K562 (cell line): ENCODE data around the gene OR7G1. TPM values are rescaled to one million over a fixed set of nuclear protein-coding genes. Genes with fewer than 3 reads are reported as not detected.

Experiments
- polyA plus RNA-seq, 8 experiments: library from polyadenylated mRNA; depleted of rRNA in 4 of 8; stranded (reverse) in 5 of 8; unstranded in 3 of 8; fragments of >200 nt; fragmentation: Nextera tagmentation in 2 of 8; fragmentation: Illumina TruSeq in 1 of 8; extraction: Ambion mirVana in 2 of 8; extraction: Trizol in 1 of 8; gene quantifications; 2 replicates each; pipeline versions ENCODE4 v1.2.1 to v1.2.3, GENCODE V29; 2011 to 2014; ENCODE audit warnings: inconsistent platforms in 1 of 8, missing spikeins in 1 of 8
- small RNA-seq: library from RNA; depleted of rRNA; stranded (forward); fragments of <200 nt; gene quantifications from one replicate; pipeline ENCODE3, GENCODE V24; 2014
- total RNA-seq, 7 experiments: library from RNA; depleted of rRNA in 6 of 7; stranded (reverse); fragments of >200 nt in 6 of 7; fragmentation: Illumina TruSeq in 2 of 7; extraction: Trizol in 2 of 7; gene quantifications; 2 replicates each; pipeline versions ENCODE4 v1.2.1 to v1.2.3, GENCODE V29; 2011 to 2021; ENCODE audit warnings: low replicate concordance in 1 of 7
- TF ChIP-seq, protein P1 (sequence below): sonication (generic); formaldehyde crosslinking; IDR thresholded peaks from 2 replicates; pipeline ENCODE4 v1.8.0; 2023; ENCODE audit warnings: missing genetic modification reagents, mild to moderate bottlenecking, borderline replicate concordance

The OR7G1 gene
- total and polyA plus RNA-seq, 9 of the 15 experiments (the other 6 are each of a cell fraction or from before 2014, with no cell fraction given), result not detected

DNA sequence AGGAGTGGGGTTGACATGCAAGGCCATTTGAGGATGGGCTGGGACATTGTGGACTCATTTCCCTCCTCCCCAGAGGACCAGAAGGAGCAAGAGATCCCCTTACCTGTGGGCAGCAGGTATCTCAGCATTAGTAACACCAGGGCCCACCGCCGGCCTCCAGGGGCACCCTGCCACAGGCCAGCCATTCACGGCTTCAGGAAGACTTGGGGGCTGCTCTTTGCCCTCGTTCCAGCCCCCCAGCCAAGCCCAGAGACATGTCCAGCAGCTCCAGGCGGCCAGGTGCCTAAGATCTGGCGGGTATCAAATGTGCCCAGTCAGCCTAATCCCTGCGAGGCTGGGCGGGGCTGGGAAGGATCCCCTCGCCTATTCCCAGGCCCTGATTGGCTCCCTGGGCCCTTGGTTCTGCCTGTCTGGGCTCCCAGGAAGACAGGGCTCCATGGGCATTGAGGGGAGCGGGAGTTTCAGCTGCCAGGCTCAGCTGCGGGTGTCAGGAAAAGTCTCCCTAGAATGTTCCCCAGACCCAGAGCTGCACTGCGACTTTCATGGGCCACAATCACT, 50.0 kb downstream of the OR7G1 start (continued):
- TF ChIP-seq, protein P1, sequence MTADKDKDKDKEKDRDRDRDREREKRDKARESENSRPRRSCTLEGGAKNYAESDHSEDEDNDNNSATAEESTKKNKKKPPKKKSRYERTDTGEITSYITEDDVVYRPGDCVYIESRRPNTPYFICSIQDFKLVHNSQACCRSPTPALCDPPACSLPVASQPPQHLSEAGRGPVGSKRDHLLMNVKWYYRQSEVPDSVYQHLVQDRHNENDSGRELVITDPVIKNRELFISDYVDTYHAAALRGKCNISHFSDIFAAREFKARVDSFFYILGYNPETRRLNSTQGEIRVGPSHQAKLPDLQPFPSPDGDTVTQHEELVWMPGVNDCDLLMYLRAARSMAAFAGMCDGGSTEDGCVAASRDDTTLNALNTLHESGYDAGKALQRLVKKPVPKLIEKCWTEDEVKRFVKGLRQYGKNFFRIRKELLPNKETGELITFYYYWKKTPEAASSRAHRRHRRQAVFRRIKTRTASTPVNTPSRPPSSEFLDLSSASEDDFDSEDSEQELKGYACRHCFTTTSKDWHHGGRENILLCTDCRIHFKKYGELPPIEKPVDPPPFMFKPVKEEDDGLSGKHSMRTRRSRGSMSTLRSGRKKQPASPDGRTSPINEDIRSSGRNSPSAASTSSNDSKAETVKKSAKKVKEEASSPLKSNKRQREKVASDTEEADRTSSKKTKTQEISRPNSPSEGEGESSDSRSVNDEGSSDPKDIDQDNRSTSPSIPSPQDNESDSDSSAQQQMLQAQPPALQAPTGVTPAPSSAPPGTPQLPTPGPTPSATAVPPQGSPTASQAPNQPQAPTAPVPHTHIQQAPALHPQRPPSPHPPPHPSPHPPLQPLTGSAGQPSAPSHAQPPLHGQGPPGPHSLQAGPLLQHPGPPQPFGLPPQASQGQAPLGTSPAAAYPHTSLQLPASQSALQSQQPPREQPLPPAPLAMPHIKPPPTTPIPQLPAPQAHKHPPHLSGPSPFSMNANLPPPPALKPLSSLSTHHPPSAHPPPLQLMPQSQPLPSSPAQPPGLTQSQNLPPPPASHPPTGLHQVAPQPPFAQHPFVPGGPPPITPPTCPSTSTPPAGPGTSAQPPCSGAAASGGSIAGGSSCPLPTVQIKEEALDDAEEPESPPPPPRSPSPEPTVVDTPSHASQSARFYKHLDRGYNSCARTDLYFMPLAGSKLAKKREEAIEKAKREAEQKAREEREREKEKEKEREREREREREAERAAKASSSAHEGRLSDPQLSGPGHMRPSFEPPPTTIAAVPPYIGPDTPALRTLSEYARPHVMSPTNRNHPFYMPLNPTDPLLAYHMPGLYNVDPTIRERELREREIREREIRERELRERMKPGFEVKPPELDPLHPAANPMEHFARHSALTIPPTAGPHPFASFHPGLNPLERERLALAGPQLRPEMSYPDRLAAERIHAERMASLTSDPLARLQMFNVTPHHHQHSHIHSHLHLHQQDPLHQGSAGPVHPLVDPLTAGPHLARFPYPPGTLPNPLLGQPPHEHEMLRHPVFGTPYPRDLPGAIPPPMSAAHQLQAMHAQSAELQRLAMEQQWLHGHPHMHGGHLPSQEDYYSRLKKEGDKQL (CRISPR knock-in tag), result no peak

Small RNA genes within 50 kb of the gene (small RNA-seq; reads per million reads assigned to genes)
- gene OR1M4P, result not detected

Other genes with a start within 250 kb of the OR7G1 start
Only the 7 nearest of the 11 such genes appear.
- not detected in 2 replicates for gene MUC16, start 105.4 kb downstream of the OR7G1 start, total RNA-seq (2014; rRNA removed)
- gene MUC16, start 105.4 kb downstream of the OR7G1 start, total RNA-seq (2014; rRNA removed; fragmentation: Illumina TruSeq; extraction: Trizol), result not detected in 2 replicates
- not detected in 2 replicates for gene MUC16, start 105.4 kb downstream of the OR7G1 start, total RNA-seq (2015; rRNA removed; fragmentation: Illumina TruSeq; extraction: Trizol)
- not detected in 2 replicates for gene MUC16, start 105.4 kb downstream of the OR7G1 start, total RNA-seq (2021)
- not detected in 2 replicates for gene MUC16, start 105.4 kb downstream of the OR7G1 start, polyA plus RNA-seq (2011; rRNA removed)
- not detected in 2 replicates for gene MUC16, start 105.4 kb downstream of the OR7G1 start, polyA plus RNA-seq (2014; fragmentation: Illumina TruSeq; extraction: Trizol)
- not detected for gene MUC16, start 105.4 kb downstream of the OR7G1 start, polyA plus RNA-seq (2014; fragmentation: Nextera tagmentation; extraction: Ambion mirVana)
- not detected in 2 replicates for gene MUC16, start 105.4 kb downstream of the OR7G1 start, polyA plus RNA-seq (2014; rRNA removed)
- not detected in 2 replicates for gene OR1M1, start 28.7 kb downstream of the OR7G1 start, total RNA-seq (2014; rRNA removed)
- not detected in 2 replicates for gene OR1M1, start 28.7 kb downstream of the OR7G1 start, total RNA-seq (2014; rRNA removed; fragmentation: Illumina TruSeq; extraction: Trizol)
- gene OR1M1, start 28.7 kb downstream of the OR7G1 start, total RNA-seq (2015; rRNA removed; fragmentation: Illumina TruSeq; extraction: Trizol), result not detected in 2 replicates
- gene OR1M1, start 28.7 kb downstream of the OR7G1 start, total RNA-seq (2021), result not detected in 2 replicates
- gene OR1M1, start 28.7 kb downstream of the OR7G1 start, polyA plus RNA-seq (2011; rRNA removed), result not detected in 2 replicates
- gene OR1M1, start 28.7 kb downstream of the OR7G1 start, polyA plus RNA-seq (2014; fragmentation: Illumina TruSeq; extraction: Trizol), result not detected in 2 replicates
- gene OR1M1, start 28.7 kb downstream of the OR7G1 start, polyA plus RNA-seq (2014; fragmentation: Nextera tagmentation; extraction: Ambion mirVana), result not detected
- gene OR1M1, start 28.7 kb downstream of the OR7G1 start, polyA plus RNA-seq (2014; rRNA removed), result not detected in 2 replicates
- gene OR7G2, start 8.3 kb downstream of the OR7G1 start, total RNA-seq (2014; rRNA removed), result not detected in 2 replicates
- gene OR7G2, start 8.3 kb downstream of the OR7G1 start, total RNA-seq (2014; rRNA removed; fragmentation: Illumina TruSeq; extraction: Trizol), result not detected in 2 replicates
- not detected in 2 replicates for gene OR7G2, start 8.3 kb downstream of the OR7G1 start, total RNA-seq (2015; rRNA removed; fragmentation: Illumina TruSeq; extraction: Trizol)
- gene OR7G2, start 8.3 kb downstream of the OR7G1 start, total RNA-seq (2021), result not detected in 2 replicates
- 0.16 and 0.20 TPM in 2 replicates for gene OR7G2, start 8.3 kb downstream of the OR7G1 start, polyA plus RNA-seq (2011; rRNA removed)
- not detected in 2 replicates for gene OR7G2, start 8.3 kb downstream of the OR7G1 start, polyA plus RNA-seq (2014; fragmentation: Illumina TruSeq; extraction: Trizol)
- gene OR7G2, start 8.3 kb downstream of the OR7G1 start, polyA plus RNA-seq (2014; fragmentation: Nextera tagmentation; extraction: Ambion mirVana), result not detected
- gene OR7G2, start 8.3 kb downstream of the OR7G1 start, polyA plus RNA-seq (2014; rRNA removed), result not detected in 2 replicates
- gene OR7G3, start 11.2 kb upstream of the OR7G1 start, total RNA-seq (2014; rRNA removed), result not detected in 2 replicates
- gene OR7G3, start 11.2 kb upstream of the OR7G1 start, total RNA-seq (2014; rRNA removed; fragmentation: Illumina TruSeq; extraction: Trizol), result not detected in 2 replicates
- gene OR7G3, start 11.2 kb upstream of the OR7G1 start, total RNA-seq (2015; rRNA removed; fragmentation: Illumina TruSeq; extraction: Trizol), result not detected in 2 replicates
- not detected in 2 replicates for gene OR7G3, start 11.2 kb upstream of the OR7G1 start, total RNA-seq (2021)
- gene OR7G3, start 11.2 kb upstream of the OR7G1 start, polyA plus RNA-seq (2011; rRNA removed), result not detected in 2 replicates
- not detected in 2 replicates for gene OR7G3, start 11.2 kb upstream of the OR7G1 start, polyA plus RNA-seq (2014; fragmentation: Illumina TruSeq; extraction: Trizol)
- gene OR7G3, start 11.2 kb upstream of the OR7G1 start, polyA plus RNA-seq (2014; fragmentation: Nextera tagmentation; extraction: Ambion mirVana), result not detected
- not detected in 2 replicates for gene OR7G3, start 11.2 kb upstream of the OR7G1 start, polyA plus RNA-seq (2014; rRNA removed)
- 17.3 and 21.7 TPM in 2 replicates for gene ZNF317, start 24.6 kb upstream of the OR7G1 start, total RNA-seq (2014; rRNA removed)
- 35.4 and 37.7 TPM in 2 replicates for gene ZNF317, start 24.6 kb upstream of the OR7G1 start, total RNA-seq (2014; rRNA removed; fragmentation: Illumina TruSeq; extraction: Trizol)
- 31.4 and 34.8 TPM in 2 replicates for gene ZNF317, start 24.6 kb upstream of the OR7G1 start, total RNA-seq (2015; rRNA removed; fragmentation: Illumina TruSeq; extraction: Trizol)
- 37.1 and 43.2 TPM in 2 replicates for gene ZNF317, start 24.6 kb upstream of the OR7G1 start, total RNA-seq (2021)
- 20.1 and 23.1 TPM in 2 replicates for gene ZNF317, start 24.6 kb upstream of the OR7G1 start, polyA plus RNA-seq (2011; rRNA removed)
- 38.6 and 40.5 TPM in 2 replicates for gene ZNF317, start 24.6 kb upstream of the OR7G1 start, polyA plus RNA-seq (2014; fragmentation: Illumina TruSeq; extraction: Trizol)
- 10 to 100 TPM; 23.9 to 37.9 TPM for gene ZNF317, start 24.6 kb upstream of the OR7G1 start, polyA plus RNA-seq (2014; fragmentation: Nextera tagmentation; extraction: Ambion mirVana)
- gene ZNF317, start 24.6 kb upstream of the OR7G1 start, polyA plus RNA-seq (2014; rRNA removed), result 17.3 and 18.6 TPM in 2 replicates
- 0.05 and 0.20 TPM in 2 replicates for gene OR7D2, start 63.2 kb upstream of the OR7G1 start, total RNA-seq (2014; rRNA removed)
- gene OR7D2, start 63.2 kb upstream of the OR7G1 start, total RNA-seq (2014; rRNA removed; fragmentation: Illumina TruSeq; extraction: Trizol), result 0.45 and 0.51 TPM in 2 replicates
- 0.43 and 0.72 TPM in 2 replicates for gene OR7D2, start 63.2 kb upstream of the OR7G1 start, total RNA-seq (2015; rRNA removed; fragmentation: Illumina TruSeq; extraction: Trizol)
- gene OR7D2, start 63.2 kb upstream of the OR7G1 start, total RNA-seq (2021), result 0.40 and 0.49 TPM in 2 replicates
- 0.75 and 1.2 TPM in 2 replicates for gene OR7D2, start 63.2 kb upstream of the OR7G1 start, polyA plus RNA-seq (2011; rRNA removed)
- 0.39 and 0.62 TPM in 2 replicates for gene OR7D2, start 63.2 kb upstream of the OR7G1 start, polyA plus RNA-seq (2014; fragmentation: Illumina TruSeq; extraction: Trizol)
- under 1 TPM; 0.22 to 0.25 TPM for gene OR7D2, start 63.2 kb upstream of the OR7G1 start, polyA plus RNA-seq (2014; fragmentation: Nextera tagmentation; extraction: Ambion mirVana)
- gene OR7D2, start 63.2 kb upstream of the OR7G1 start, polyA plus RNA-seq (2014; rRNA removed), result 0.42 and 0.45 TPM in 2 replicates
- not detected in 2 replicates for gene OR7D4, start 103.8 kb upstream of the OR7G1 start, total RNA-seq (2014; rRNA removed)
- not detected in 2 replicates for gene OR7D4, start 103.8 kb upstream of the OR7G1 start, total RNA-seq (2014; rRNA removed; fragmentation: Illumina TruSeq; extraction: Trizol)
- not detected in 2 replicates for gene OR7D4, start 103.8 kb upstream of the OR7G1 start, total RNA-seq (2015; rRNA removed; fragmentation: Illumina TruSeq; extraction: Trizol)
- not detected in 2 replicates for gene OR7D4, start 103.8 kb upstream of the OR7G1 start, total RNA-seq (2021)
- gene OR7D4, start 103.8 kb upstream of the OR7G1 start, polyA plus RNA-seq (2011; rRNA removed), result not detected in 2 replicates
- gene OR7D4, start 103.8 kb upstream of the OR7G1 start, polyA plus RNA-seq (2014; fragmentation: Illumina TruSeq; extraction: Trizol), result not detected in 2 replicates
- gene OR7D4, start 103.8 kb upstream of the OR7G1 start, polyA plus RNA-seq (2014; fragmentation: Nextera tagmentation; extraction: Ambion mirVana), result not detected
- gene OR7D4, start 103.8 kb upstream of the OR7G1 start, polyA plus RNA-seq (2014; rRNA removed), result not detected in 2 replicates